OCI-LY3 (cell line): ENCODE results near the gene SSU72.

ENCODE experiments used
- EZH2phosphoT487 ChIP-seq: fragments of 200-600 bp; shearing (Covaris generic); IDR thresholded peaks from 2 replicates; pipeline ENCODE4 v1.6.1; 2018; ENCODE audit warnings: antibody characterized with exemption, mixed run types, low read depth
- TF ChIP-seq, protein P1 (sequence below): fragments of 200-600, 300-600 bp; sonication (generic); IDR thresholded peaks from 2 replicates; pipeline ENCODE4 v1.5.1; 2014; ENCODE audit warnings: antibody characterized with exemption, low read length, low read depth

- TF ChIP-seq, protein P1, sequence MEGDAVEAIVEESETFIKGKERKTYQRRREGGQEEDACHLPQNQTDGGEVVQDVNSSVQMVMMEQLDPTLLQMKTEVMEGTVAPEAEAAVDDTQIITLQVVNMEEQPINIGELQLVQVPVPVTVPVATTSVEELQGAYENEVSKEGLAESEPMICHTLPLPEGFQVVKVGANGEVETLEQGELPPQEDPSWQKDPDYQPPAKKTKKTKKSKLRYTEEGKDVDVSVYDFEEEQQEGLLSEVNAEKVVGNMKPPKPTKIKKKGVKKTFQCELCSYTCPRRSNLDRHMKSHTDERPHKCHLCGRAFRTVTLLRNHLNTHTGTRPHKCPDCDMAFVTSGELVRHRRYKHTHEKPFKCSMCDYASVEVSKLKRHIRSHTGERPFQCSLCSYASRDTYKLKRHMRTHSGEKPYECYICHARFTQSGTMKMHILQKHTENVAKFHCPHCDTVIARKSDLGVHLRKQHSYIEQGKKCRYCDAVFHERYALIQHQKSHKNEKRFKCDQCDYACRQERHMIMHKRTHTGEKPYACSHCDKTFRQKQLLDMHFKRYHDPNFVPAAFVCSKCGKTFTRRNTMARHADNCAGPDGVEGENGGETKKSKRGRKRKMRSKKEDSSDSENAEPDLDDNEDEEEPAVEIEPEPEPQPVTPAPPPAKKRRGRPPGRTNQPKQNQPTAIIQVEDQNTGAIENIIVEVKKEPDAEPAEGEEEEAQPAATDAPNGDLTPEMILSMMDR: no peak
- TF ChIP-seq EZH2phosphoT487: no peak
Measured at GRCh38 chr1:1617516-1617915, 42.9 kb upstream of the SSU72 start.
